ENCODE data around the gene RBP3.

Gene RBP3

DNA sequence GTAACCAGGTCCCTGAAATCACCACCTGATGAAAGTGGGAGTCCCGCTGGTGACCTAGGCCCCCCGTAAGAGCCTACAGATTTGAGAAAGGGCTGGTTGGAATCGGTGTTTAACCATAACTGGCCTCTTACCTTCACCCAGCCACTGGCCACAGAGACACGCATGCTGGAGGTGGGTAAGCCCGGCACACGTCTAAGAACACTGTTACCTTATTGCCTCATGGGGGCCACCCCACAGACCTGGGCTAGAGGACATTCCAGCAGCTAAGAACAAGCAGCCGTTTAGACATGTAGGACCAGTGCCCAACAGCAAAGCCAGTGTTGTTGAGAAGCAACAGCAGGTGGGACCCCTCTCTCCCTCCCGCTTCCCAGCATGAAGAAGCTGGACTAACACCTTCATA lies 28.4 kb upstream of the RBP3 start:
- no peak for DNase-seq

DNA sequence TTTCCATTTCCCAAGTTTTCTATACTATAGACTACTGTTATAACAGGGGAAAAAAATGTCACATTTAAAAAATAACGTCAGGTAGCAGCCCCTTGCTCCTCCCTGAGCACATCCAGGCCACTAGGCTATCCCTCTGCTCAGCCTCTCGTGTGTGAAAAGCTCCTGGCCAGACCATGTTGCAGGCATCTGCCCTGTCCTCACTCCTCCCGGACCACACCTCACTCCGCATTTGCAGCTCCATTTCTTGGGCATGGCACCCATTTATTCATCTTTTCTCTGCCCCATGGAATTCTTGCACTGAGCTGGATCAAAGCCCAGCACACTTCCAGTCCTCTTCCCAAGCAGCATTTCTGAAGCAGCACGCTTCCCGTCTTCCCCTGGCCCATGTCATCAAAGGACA lies 27.4 kb upstream of the RBP3 start:
- no peak for DNase-seq

DNA sequence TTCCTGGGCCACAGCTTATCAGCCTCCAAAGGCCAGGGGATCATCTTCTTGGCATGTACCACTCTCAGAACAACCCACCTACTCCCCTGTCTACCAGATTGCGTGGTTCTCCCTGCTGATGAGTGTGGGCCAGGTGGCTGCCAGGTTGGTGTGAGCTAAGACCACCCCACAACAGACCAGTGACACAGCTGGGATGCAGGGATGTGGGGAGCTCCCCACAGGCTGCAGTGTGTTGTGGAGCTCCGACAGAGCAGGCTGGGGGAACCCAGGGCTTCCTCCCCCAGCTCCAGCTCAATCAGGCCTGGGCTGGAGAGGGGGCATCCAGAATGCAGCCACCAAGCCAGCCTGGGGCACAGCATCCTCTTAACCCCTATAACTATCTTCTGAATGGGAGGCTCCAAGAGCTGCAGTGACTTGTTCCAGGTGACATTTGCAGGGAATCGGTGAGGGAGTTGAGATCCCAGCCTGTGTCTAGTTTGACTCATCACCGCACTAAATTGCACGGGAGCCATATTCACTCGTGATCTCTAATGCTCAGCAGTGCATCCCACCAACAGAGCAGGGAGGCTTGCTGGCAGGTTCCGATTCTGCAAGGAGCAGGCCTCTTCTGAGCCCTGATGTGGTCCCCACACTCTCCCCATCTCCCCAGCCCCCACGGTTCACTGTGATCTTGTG lies 26.5 kb upstream of the RBP3 start:
- DNase-seq = no peak

DNA sequence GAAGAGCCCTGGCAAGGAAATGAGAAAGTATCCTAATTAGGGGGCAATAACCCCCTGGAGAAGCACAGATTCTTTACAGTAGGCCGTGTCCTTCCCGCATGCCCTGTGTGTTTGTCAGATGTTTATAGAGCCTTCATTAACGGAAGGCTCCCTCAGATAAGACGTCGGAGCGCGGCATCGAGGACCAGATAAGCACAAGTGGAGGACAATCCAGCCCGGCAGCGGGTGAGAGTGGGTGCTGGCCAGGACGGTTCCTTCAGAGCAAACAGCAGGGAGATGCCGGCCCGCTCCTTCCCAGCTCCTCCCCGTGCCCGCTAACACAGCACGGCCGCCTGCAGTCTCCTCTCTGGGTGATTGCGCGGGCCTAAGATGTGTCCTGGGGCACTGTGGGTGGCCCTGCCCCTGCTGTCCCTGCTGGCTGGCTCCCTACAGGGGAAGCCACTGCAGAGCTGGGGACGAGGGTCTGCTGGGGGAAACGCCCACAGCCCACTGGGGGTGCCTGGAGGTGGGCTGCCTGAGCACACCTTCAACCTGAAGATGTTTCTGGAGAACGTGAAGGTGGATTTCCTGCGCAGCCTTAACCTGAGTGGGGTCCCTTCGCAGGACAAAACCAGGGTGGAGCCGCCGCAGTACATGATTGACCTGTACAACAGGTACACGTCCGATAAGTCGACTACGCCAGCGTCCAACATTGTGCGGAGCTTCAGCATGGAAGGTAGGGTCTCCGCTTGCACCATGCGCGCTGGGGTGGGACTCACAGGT lies 25.7 kb upstream of the RBP3 start, which contains the start of gene GDF2:
GDF2 (plus strand) TSS at position 155 of the 762 bp plus-strand sequence; CDS start at position 370, 215 bp downstream.
- DNase-seq = no peak

DNA sequence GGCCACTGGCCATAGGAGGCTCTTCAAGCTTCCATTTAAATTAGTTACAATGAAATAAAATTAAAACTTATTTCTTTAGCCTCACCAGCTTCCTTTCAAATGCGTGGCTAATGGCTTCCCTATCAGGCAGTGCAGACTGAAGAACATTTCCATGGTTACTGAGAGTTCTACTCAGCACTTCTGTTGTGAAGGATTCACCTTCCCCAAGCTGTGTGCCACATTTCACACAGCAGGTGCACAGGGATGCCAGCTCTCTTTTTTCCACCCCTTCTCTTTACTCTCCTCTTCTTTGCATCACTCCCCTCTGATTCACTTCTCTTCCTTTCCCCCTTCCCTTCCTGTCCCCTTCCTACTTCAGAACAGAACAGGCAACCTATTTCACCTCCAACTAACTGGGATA lies 25.1 kb upstream of the RBP3 start:
- no peak for DNase-seq

DNA sequence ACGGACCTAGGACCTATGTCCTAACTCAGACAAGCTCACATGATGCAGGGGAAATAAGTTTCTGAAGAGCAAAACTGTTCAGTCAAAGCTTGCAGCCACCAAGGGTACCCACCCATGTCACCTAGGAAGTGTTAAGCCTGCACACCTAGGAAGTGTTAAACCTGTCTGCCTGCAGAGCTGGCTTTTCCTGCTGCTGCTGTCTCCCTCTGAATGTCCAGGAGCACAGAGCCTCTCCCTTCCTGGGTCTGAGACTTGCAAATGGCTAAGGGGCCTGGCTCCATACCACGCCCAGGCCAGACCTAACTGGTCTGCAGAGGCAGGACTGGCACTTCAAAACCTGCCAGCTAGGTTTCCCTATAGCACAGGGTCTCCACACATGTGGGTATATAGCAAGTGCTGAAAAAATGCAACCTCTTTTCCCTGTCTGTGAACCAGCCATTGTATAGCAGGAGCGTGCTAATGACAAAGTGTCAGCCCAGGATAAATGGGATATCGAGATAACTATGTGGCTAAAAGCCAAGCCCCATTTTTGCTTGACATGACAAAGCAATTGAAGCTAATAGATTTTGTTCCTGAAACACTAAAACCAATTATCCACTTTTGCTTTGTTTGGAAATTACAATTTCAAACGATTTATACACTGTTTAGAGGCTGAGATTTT lies 24.4 kb upstream of the RBP3 start:
- no peak for DNase-seq

DNA sequence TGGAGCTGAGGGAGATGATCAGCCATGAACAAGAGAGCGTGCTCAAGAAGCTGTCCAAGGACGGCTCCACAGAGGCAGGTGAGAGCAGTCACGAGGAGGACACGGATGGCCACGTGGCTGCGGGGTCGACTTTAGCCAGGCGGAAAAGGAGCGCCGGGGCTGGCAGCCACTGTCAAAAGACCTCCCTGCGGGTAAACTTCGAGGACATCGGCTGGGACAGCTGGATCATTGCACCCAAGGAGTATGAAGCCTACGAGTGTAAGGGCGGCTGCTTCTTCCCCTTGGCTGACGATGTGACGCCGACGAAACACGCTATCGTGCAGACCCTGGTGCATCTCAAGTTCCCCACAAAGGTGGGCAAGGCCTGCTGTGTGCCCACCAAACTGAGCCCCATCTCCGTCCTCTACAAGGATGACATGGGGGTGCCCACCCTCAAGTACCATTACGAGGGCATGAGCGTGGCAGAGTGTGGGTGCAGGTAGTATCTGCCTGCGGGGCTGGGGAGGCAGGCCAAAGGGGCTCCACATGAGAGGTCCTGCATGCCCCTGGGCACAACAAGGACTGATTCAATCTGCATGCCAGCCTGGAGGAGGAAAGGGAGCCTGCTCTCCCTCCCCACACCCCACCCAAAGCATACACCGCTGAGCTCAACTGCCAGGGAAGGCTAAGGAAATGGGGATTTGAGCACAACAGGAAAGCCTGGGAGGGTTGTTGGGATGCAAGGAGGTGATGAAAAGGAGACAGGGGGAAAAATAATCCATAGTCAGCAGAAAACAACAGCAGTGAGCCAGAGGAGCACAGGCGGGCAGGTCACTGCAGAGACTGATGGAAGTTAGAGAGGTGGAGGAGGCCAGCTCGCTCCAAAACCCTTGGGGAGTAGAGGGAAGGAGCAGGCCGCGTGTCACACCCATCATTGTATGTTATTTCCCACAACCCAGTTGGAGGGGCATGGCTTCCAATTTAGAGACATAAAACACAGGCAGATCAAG lies 22.6 kb upstream of the RBP3 start:
- no peak for DNase-seq

DNA sequence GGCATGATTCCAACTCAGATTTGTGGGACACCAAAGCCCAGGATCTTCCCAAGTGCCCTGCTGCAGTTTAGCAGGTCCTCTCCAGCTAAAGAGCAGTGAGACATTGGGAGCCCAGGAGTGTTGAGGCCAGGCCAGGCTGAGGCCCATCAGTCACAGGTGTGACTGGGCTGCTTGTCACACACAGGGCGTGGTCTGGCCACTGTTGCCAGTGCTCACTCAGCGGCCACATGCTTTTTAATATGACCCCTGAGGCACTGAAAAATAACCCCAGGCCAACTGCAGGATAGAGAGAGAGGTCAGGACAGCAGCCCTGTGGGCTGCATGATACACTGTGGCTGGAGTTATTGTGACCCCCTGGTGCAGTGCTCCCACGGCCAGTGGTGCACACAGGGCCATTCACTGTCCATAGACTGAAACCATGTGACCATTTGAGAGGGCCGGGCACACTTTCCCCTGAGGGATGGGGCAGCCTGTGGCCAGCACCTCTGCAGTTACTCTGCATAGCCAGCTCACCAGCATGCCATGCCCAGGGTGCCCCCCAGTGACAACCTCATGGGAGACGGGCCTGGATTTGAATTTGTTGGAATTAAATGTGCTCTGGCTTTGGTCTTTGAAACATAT lies 21.7 kb upstream of the RBP3 start:
- DNase-seq = no peak

DNA sequence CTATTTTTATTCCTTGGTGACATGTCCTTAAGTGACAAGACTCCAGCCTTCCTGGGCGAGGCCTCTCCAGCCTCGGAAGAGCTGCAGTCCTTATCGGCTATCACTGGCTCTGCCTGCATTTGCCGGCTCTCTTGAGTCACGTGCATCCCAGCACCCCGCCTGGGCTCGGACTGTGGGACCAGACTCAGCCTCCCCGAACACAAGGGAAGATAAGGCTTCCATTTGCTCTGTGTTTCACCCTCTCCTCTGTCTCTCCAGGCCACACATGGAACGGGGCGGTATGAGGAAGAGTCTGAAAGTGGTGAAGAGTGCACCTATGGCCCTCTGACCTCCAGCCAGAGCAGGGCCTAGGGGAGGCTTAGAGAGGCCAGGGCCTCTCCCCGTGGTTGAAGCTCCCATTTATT lies 21.2 kb upstream of the RBP3 start:
- no peak for DNase-seq

DNA sequence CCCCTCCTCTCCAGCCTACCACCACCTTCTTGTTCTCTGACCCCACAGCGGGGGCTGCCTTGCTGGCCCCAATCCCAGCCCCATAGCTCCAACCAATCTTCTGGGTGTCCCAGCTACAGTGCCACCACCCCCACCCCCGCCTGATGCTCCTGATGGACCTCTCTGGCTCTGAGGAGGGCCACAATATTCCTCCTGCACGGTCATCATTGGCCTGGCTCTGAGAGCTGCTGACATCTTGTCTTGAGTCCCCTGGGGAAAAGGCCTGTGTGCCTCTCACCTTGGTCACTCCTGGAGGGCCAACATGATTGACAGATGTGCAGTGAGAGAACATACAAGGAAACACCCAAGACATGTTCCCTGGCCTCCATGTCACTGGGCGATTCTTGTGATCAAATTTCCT lies 18.3 kb upstream of the RBP3 start:
- DNase-seq = no peak

DNA sequence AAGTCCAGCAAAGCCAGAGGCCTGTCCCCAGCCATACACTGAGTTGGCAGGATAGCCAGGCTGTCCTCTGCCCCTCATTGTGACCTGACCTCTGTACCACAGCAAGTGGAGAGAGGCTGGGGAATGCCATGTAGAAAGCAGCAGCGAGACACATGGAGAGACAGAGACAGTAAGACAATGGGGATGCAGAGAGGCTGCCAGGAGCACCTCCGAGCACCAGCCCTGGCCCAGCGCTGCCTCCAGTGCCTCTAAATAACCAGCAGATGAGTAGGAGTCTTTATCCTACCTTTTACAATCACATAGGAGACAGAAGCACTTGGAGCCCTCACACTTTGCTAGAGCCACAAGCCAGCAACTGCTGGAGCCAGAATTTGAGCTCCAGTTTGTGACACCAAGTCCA lies 17.8 kb upstream of the RBP3 start:
- DNase-seq = no peak

DNA sequence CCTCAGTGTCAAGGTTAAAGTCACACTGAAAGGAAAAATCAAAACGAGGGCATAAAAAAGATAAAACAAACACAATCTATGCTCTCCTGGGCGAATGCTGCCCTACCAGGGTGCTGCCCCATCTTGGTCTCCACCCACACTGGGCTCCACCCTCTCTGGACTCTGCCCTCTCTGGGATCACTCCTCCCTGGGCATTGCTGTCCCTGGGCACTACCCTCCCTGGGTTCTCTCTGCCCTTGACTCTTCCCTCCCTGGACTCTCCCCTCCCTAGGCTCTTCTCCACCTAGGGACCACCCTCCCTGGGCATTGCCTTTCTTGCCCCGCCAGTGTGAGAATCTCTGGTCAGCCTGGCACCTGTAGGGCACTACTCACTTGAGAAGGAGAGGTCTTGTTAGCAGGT lies 17.4 kb upstream of the RBP3 start:
- DNase-seq = no peak

DNA sequence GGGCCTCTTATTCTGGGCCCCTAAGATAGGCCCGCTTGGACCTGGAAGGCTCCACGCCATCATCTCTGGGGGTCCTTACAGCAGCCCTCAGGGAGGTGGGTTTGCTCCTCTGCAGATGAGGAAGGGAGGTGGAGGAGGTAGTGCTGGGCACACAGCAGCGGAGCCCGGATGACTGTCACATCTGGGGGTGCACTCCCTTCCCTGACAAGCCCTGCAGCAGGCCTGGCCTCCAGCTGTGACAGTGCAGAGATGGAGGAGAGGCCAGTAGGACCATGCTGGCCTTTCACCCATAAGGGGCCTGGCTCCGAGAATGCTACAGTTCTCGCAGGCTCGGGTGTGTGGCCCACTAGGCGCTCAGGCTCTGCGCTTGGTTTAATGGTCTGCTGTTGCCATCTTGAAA lies 16.7 kb upstream of the RBP3 start:
- DNase-seq = no peak

DNA sequence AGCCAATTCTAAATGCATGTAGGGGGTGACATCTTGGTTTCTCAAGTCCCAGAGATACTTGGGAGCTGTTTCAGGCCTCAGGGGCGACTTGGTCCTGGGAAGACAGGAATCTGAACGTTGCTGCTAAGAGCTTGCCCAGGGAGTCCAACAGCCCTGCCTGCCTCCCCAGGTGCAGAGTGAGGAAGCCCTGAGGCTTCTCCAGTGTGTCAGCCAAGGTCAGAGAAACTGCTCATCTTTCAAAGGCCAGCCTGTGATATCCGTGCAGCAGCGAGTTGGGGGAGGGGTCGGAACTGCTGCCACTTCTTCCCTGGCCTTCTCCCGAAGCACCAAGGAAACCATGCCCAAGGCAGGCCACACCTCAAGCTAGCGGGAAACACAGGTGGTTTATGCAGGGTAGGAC lies 16.2 kb upstream of the RBP3 start:
- DNase-seq = no peak

DNA sequence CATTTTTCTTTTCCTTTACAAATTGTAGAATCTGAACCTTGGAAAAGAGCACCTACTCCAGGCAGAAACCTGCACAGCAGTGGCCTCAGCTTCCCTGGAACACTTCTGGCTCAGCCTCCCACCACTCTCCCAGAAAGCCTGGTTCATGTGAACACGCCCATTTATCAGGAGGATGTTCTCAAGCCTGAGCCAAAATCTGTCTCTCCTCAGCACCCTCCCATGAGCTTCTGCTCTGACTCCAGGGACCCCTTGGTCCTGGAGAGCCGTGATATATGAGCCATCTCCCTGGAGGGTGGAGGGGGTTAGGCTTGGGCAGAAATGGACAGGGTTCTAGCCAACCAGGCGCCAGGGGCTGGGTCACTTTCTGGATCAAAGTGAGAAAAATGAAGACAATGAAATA lies 15.8 kb upstream of the RBP3 start:
- DNase-seq = no peak

DNA sequence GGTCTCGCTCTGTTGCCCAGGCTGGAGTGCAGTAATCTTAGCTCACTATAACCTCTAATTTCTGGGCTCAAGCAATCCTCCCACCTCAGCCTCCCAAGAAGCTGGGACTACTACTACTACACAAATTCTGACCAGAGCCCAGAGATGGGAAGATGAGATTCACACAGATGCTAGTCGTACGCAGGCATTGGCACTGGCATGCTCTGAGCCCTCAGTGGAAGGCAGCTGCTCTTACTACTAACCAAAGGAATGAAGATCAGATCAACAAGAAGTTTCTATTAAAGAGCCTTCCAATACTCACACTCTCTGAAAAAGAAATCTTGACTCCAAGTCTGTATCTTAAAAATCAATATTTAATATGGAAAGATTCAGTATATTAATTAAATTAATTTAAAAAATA lies 15.2 kb upstream of the RBP3 start:
- no peak for DNase-seq

DNA sequence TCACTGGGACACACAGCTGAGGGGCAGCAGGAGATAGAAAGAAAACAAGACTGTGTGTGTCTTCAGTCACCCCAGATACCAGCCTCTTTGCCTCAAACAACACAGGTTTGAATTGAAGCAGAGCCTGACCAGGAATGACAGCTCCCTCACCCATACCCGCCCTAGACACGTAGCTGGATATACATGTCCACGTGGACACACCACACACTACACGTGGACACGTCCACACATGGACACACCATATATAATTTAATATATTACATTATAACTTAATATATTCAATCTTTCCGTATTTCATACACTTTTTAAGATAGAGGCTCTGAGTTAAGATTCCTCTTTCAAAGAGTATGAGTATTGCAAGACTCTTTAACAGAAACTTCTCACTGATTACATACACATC lies 14.6 kb upstream of the RBP3 start:
- DNase-seq = no peak

DNA sequence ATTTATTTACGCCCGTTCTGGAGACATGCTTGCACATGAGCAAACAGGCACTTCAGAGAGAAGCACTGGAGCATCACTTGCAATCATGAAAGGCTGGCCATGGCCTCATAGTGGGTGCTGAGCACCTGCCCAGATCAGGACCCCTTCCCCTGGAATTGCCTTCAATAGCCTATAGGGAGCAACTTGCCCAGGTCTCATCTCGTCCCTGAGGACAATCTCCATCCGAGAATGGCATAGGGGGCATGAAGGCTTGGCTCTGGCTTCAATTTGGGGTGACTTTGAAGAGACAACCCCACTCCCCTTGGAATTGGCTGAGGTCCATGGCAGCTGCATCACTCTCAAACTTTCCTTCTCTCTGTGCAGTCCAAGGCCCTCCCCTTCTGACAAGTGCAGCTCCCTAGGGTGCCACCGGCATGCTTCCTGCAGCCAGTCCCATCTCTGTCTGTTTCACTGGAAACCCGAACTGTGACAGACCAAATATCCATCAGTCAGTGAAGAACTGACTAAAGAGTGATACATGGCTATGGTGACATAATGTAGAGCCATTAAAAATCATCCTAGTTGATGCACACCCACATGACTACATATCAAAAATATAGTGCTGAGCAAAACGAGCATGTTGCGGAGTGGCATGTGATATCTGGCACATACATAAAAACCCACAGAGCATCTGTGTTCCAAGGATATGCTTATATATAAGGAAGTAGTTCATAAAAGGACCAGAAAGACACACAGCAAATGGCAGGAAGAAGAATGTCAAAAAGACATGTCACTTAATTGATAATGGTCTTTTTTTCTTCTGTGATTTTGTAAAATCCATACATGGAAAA lies 13.5 kb upstream of the RBP3 start:
- no peak for DNase-seq

DNA sequence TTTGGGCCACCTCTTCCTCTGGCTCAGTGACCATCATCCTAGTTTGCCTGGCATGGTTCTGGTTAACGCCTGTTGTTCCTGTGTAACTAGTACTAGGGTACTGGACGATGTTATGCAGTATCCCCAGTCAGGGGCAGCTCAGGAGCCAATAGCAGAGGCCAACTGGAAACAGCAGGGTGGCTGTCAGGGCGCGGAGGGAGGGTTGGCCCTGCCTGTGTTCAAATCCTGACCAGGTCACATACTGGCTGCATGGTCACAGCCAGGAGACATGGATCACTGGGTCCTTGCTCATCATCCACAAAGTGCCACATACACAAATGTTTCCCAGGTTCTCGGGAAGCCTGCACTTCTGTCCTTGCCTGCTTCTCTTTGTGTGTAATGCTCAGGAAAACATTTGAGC lies 12.3 kb upstream of the RBP3 start:
- DNase-seq = no peak

DNA sequence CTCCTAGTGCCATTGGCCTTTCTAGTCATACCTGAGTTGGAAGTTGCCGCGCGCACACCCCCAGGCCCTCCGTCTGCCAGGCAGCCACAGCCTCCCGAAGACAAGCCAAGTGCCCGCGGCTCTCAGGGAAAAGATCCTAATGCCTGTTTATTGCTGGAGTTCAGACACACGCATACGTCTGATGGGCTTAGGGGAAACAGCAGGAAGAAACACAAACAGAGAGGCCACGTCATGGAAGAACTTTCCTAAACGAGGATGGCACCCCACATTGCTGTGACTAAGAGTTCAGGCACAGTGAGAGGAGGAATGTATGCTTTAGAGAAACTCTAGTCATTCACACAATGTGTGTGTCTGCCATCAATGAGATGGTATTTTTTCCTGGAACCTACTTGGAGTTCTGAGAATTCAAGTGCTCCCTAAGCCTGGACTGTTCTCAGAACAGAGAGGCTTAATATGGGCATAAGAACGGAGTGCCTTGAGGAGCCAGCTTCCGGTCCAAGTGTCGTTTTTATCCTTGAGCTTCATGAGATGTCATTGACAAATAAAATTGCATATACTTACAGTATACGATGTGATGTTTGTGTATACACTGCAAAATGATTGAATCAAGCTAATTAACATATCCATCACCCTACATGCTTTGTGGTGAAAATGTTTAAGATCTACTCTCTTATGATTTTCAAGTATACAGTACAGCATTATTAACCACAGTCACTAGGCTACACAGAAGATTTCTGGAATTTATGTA lies 11.6 kb upstream of the RBP3 start:
- no peak for DNase-seq

DNA sequence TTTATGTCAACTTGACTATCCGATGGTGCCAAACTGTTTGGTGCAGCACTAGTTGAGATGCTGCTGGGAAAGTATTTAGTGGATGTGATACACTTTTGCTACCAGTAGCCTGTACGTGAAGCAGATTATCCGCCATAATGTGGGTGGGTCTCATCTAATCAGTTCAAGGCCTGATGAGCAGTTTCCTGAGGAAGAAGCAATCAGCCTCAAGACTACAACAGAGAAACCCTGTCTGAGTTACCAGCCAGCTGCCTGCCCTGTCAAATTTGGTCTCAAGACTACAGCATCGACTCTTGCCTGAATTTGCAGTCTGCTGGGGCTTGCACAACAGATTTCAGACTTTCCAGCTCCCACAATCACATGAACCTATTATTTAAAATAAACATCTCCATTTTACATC lies 10.9 kb upstream of the RBP3 start:
- DNase-seq = no peak

Measured in SW 1271 (cell line).